SJSA1 (cell line): ENCODE data around the gene LCN2. TPM values are rescaled to one million over a fixed set of nuclear protein-coding genes. Genes with fewer than 3 reads are reported as not detected.
"Not testable (repeated sequence)": the region's sequence is repeated elsewhere in the genome, so short reads cannot be mapped to it uniquely, and the experiment has no call there.

ENCODE experiments used
- DNase-seq, 2 experiments: peaks; one replicate each; pipeline ENCODE4 v3.0.0-alpha.2; 2015 to 2020; ENCODE audit warnings: low spot score in 2 of 2, low read depth in 1 of 2
- H3K27ac ChIP-seq: fragments of 250-450 bp; sonication (Bioruptor Pico); 2 replicates; pipeline ENCODE4 v1.5.1; 2020; ENCODE audit warnings: mild to moderate bottlenecking, moderate library complexity
- H3K27me3 ChIP-seq: fragments of 250-450 bp; sonication (Bioruptor Pico); replicated peaks from 2 replicates; pipeline ENCODE4 v1.5.1; 2020; ENCODE audit warnings: mild to moderate bottlenecking, moderate library complexity
- H3K36me3 ChIP-seq: fragments of 250-450 bp; sonication (Bioruptor Pico); 2 replicates; pipeline ENCODE4 v1.5.1; 2020; ENCODE audit warnings: mild to moderate bottlenecking
- H3K4me1 ChIP-seq: fragments of 250-450 bp; sonication (Bioruptor Pico); replicated peaks from 2 replicates; pipeline ENCODE4 v1.6.1; 2021; ENCODE audit warnings: mild to moderate bottlenecking
- H3K4me3 ChIP-seq: fragments of 250-450 bp; sonication (Bioruptor Pico); 2 replicates; pipeline ENCODE4 v1.5.1; 2020; ENCODE audit warnings: mild to moderate bottlenecking
- H3K9me3 ChIP-seq: fragments of 250-450 bp; sonication (Bioruptor Pico); replicated peaks from 2 replicates; pipeline ENCODE4 v1.5.1; 2020; ENCODE audit warnings: mild to moderate bottlenecking
- total RNA-seq: library from RNA; depleted of rRNA; stranded (reverse); fragments of >200 nt; shearing (Covaris generic); gene quantifications from 2 replicates; pipeline ENCODE4 v1.2.3, GENCODE V29; 2014

Gene LCN2
- total RNA-seq, 1 experiment from 2014 or later: not detected

DNA sequence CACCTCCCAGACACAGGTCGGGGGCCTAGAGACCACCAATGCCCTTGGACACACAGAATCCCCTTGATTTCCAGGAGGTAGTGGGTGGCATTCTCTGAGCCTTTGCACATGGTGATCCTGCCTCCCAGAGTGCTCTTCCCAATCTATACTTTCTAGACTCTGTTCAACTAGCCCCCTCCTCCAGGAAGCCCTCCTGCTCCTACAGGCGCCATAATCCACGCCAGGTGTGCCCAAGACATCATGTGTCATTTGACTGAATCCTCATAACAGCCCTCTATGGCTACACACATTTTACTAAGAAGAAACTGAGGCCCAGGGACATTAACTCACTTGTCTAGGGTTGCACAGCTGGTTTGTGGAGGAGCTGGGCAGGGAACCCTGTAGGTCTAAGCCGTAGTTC, 18.0 kb downstream of the LCN2 start:
- Histone ChIP-seq H3K36me3 (peaks cover 69% of the 10 kb centered on the region), H3K4me1 (no peaks in the 10 kb centered on the region), H3K27ac (no peak overlapping the region), H3K27me3 (no peaks in the 10 kb centered on the region), H3K9me3 (no peaks in the 10 kb centered on the region), H3K4me3 (no peak overlapping the region)
- DNase-seq: no peak

DNA sequence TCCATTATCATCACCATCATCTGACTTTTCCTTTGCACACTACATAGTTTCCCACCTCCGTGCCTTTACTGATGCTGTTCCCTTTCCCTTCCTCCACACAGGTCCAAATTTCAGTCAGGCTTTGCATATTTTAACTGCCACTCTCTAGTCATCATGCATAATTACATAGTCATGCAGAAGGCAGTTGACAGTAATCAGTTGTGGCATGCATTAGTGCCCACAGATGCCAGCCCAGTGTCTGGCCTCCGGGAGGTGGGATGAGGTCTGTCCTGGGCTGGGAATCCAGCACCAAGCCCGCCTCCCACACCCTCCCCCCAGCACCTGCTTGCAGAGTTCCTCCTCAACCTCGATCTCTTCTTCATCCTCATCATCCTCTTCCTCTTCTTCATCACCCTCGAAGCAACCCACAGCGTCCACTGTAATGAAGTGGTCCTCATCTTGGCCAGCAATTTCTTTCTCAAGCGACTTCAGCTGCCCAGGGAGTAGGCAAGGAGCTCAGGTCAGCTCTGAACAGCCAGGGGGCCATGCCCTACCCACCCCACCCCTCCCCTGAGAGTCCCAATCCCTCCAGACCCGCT, 19.6 kb downstream of the LCN2 start:
- Histone ChIP-seq H3K4me3 (no peak overlapping the region), H3K9me3 (no peaks in the 10 kb centered on the region), H3K36me3 (peaks cover 60% of the 10 kb centered on the region), H3K4me1 (no peaks in the 10 kb centered on the region), H3K27ac (no peak overlapping the region), H3K27me3 (no peaks in the 10 kb centered on the region)
- DNase-seq: no peak

DNA sequence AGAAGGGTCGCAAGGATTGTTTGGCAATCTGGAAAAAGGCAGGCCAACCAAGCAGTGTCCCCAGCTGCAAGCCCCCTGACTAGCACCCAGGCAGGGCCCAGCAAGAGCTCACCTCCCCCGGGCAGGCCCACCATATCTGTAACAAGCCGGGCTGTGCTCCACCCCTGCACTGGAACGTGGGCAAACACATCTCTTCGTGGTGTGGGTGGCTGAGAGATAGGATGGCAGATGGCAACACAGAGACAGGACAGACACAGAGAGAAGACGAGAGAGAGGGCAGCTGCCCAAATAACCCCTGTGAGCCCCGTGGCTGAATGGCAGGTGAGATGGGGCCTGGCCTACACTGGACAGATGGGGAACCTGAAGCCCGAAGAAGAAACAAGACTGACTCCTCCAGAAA, 20.2 kb downstream of the LCN2 start:
- no peak for DNase-seq
- Histone ChIP-seq H3K27me3 (no peaks in the 10 kb centered on the region), H3K36me3 (peaks cover 59% of the 10 kb centered on the region), H3K4me3 (no peak overlapping the region), H3K27ac (no peak overlapping the region), H3K4me1 (no peaks in the 10 kb centered on the region), H3K9me3 (no peaks in the 10 kb centered on the region)

DNA sequence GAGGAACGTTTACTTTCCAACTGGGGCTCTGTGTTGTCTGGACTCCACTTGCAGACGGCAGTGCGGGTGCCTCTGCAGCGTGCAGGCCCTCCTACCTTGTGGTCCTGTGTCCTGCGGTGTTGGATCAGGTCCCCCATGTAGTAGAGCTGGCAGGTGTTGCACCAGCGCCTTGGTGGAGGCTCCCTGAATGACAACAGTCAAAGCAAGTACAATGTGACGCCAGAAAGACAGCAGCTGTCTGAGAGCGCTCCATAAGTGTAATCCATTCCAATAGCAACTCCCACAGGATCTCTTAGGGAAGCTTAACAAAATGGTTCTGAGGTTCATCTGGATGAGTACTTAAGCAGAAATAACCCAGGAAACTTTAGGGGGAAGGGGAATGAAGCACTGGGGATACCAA, 20.7 kb downstream of the LCN2 start:
- Histone ChIP-seq H3K36me3 (peaks cover 59% of the 10 kb centered on the region), H3K27ac (no peak overlapping the region), H3K27me3 (no peaks in the 10 kb centered on the region), H3K4me1 (peaks cover 3% of the 10 kb centered on the region), H3K4me3 (no peak overlapping the region), H3K9me3 (no peaks in the 10 kb centered on the region)
- DNase-seq: no peak

DNA sequence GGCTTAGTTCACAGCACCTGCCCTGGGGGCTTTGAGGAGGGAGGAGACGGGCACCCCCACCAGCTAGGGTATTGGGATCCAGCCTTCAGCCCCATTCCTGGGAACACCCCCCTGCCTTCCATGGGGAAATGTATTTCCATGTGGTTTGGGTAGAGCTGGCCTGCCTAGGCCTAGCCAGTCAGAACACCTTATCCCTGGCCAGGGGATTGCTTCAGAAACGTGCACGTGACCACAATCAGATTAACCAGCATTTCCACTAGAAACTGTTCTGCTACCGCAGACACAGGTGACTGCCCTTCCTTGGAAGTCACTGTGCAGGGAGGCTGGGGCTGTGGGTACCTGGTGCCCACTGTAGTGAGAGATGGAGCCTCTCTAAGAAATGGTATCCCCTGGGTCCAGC, 24.8 kb downstream of the LCN2 start:
- DNase-seq: no peak
- H3K36me3 ChIP-seq: peaks cover 68% of the 10 kb centered on the region
- H3K27ac ChIP-seq: no peak overlapping the region
- H3K4me3 ChIP-seq: no peak overlapping the region
- peaks cover 15% of the 10 kb centered on the region for H3K4me1 ChIP-seq
- H3K9me3 ChIP-seq: no peaks in the 10 kb centered on the region
- H3K27me3 ChIP-seq: no peaks in the 10 kb centered on the region

DNA sequence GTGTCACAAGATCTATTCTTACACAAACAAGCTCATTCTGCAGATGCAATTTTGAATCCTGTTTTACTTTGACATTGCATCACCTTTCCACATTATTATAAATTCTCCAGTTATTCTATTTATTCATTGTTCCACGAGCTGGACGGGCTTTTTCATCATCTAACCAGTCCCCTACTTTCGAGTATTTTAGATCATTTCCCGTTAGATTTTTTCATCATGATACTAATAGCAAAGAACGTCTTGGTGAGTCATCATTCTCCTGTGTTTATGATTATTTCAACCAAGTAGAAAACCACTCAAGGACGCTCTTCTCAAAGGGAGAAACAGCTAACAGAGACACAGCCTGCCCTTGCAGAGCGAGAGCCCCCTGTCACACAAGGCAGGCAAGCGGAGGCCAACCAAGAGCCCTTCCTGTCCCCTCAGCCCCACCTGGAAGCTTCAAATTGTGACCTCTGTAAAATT, 25.9 kb downstream of the LCN2 start:
- Histone ChIP-seq H3K9me3 (no peaks in the 10 kb centered on the region), H3K4me1 (peaks cover 15% of the 10 kb centered on the region), H3K27ac (0 out of 2 replicates have a peak overlapping the region, but pooled peaks have one; percentile 32), H3K4me3 (no peak overlapping the region), H3K36me3 (peaks cover 68% of the 10 kb centered on the region), H3K27me3 (no peaks in the 10 kb centered on the region)
- peak in 1 of 2 experiments; percentile 30 for DNase-seq

DNA sequence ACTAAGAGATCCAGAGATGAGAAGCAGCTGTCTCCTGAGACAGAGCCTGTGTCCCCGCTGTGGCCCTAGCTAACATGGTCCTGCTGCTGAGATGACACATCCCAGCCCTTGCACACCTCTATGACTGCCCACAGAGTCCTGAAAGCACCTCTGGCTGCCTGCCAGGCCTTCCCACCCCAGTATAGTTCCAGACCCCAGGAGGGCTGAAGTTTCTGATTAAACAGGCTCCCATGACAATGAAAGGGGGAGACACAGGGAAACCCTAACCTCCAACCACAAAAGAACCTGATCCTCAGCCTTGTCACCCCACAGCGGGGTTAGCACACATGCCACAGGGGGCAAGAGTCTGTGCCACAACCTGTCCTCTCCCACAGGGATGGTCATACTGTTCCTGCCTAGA, 26.5 kb downstream of the LCN2 start:
- no peak for DNase-seq
- H3K4me1 ChIP-seq: peaks cover 15% of the 10 kb centered on the region
- no peaks in the 10 kb centered on the region for H3K27me3 ChIP-seq
- H3K4me3 ChIP-seq: no peak overlapping the region
- H3K36me3 ChIP-seq: peaks cover 72% of the 10 kb centered on the region
- 0 out of 2 replicates have a peak overlapping the region, but pooled peaks have one; percentile 32 for H3K27ac ChIP-seq
- H3K9me3 ChIP-seq: no peaks in the 10 kb centered on the region

DNA sequence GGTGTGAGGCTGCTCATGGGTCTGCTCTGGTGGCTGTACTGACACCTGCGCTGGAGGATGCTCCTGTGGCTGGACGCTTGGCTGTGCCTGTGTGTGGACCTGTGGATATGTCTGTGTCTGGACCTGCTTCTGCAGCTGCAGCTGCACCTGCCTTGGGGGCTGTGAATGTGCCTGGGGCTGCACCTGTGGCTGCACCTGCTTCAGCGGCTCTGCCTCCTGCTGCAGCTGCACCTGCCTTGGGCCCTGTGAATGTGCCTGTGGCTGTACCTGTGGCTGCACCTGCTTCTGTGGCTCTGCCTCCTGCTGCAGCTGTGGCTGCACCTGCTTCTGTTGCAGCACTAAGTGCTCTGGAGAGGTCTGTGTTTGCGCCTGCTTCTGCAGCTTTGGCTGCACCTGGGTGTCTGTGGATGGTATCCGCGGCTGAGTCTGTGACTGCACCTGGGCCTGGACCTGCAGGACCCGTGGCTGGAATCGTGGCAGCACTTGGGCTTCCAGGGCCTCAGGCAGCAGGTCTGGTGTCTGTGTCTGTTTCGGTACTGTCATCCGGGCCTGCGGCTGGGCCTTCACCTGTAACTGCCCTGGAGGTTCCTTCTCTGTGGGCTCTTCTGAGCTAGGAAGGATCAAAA, 29.7 kb downstream of the LCN2 start:
- no peak for DNase-seq

DNA sequence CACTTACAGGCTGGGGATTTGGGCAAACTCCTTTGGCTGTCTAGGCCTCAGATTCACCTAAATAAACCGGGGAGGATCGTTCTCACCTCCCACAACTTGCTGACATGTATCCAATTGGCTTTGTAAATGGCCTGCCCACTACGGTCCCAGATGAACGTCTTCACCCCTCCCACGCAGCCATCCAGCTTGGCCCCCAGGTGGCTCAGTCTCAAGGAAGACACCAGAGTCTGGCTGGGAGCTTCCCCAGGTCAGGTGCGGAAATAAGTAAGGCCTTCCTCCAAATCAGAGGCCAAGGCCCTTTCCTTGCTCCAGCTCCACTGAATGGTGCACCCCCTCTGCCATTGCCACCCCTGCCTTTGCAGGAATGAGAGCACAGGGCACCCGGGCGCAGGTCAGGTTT, 30.7 kb downstream of the LCN2 start:
- no peak for DNase-seq
- no peak overlapping the region for H3K4me3 ChIP-seq
- no peaks in the 10 kb centered on the region for H3K9me3 ChIP-seq
- no peaks in the 10 kb centered on the region for H3K27me3 ChIP-seq
- no peak overlapping the region for H3K27ac ChIP-seq
- peaks cover 12% of the 10 kb centered on the region for H3K4me1 ChIP-seq
- peaks cover 79% of the 10 kb centered on the region for H3K36me3 ChIP-seq

More for the DNA sequence above, 29.7 kb downstream of the LCN2 start:
- Histone ChIP-seq H3K27ac (no peak overlapping the region), H3K27me3 (no peaks in the 10 kb centered on the region), H3K4me1 (peaks cover 15% of the 10 kb centered on the region), H3K9me3 (no peaks in the 10 kb centered on the region), H3K36me3 (peaks cover 82% of the 10 kb centered on the region), H3K4me3 (no peak overlapping the region)

DNA sequence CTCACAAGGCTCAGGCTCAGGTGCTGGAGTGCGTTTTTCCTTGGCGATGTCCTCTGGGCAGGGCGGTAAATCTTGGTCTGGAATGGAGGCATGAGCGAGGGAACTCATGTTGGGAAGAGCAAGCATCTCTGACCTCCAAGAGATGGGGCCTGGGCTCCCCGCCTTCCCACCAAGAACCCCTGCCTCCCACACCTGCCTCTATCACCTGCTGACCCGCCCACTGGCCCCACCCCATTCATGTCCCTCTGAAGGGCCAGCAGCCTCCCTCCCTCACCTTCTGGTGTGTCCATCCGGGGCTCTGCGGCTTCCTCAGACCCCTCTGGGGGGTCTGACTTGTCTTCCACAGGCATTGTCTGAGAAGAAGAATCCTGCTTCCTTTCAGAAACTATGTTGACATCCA, 31.2 kb downstream of the LCN2 start:
- peaks cover 80% of the 10 kb centered on the region for H3K36me3 ChIP-seq
- no peak for DNase-seq

DNA sequence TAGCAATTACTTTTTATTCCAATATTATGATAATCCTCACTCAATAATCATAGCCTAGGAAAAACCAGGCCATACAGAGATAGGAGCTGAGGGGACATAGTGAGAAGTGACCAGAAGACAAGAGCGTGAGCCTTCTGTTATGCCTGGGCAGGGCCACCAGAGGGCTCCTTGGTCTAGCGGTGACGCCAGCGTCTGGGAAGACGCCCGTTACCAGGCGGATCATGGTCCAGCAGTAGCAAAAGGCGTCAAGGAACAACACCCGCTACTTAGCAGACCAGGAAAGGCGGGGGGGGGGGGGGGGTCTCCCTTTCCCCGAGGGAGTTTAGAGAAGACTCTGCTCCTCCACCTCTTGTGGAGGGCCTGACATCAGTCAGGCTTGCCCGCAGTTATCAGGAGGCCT, 32.2 kb downstream of the LCN2 start:
- H3K4me1 ChIP-seq, DNase-seq, H3K27ac ChIP-seq, H3K9me3 ChIP-seq, H3K27me3 ChIP-seq, H3K4me3 ChIP-seq: not testable (repeated sequence)
- peaks cover 72% of the 10 kb centered on the region for H3K36me3 ChIP-seq

More for the DNA sequence above, 31.2 kb downstream of the LCN2 start:
- peaks cover 7% of the 10 kb centered on the region for H3K4me1 ChIP-seq
- H3K4me3 ChIP-seq: no peak overlapping the region
- no peak overlapping the region for H3K27ac ChIP-seq
- no peaks in the 10 kb centered on the region for H3K27me3 ChIP-seq
- H3K9me3 ChIP-seq: no peaks in the 10 kb centered on the region

DNA sequence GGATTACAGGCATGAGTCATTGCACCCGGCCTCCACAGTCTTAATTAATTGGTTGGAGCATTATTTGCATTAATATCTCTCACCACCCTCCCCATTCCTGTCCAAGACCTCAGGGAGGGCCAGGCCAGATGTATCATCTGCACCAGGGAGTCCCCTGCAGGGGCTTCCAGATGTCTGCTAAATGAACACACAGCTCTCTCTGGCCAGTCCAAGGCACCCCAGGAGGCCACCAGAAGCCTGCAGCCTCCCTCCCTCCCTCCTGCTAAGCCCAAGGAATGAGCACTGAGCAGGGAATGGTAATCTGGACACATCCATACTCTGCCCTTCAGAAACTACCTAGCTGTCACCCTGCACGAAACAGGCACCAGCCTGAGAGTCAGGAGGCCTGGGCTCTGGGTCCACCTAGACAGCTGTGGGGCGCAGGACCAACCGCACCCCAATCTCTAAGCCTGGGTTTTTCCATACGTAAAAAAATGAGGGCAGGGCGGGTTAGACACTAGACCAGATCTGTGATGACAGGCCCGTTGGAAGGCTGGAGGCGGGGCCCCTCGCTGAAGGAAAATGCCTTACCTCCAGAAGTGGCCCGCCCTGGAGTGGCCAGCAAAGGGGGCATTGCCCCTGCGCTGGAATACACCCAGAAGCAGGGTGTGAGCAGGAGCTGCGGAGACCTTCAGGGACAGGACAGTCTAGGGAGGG, 33.8 kb downstream of the LCN2 start:
- Histone ChIP-seq H3K36me3 (peaks cover 63% of the 10 kb centered on the region), H3K4me1 (no peaks in the 10 kb centered on the region), H3K4me3 (no peak overlapping the region), H3K9me3 (no peaks in the 10 kb centered on the region), H3K27me3 (no peaks in the 10 kb centered on the region), H3K27ac (no peak overlapping the region)
- DNase-seq: no peak

DNA sequence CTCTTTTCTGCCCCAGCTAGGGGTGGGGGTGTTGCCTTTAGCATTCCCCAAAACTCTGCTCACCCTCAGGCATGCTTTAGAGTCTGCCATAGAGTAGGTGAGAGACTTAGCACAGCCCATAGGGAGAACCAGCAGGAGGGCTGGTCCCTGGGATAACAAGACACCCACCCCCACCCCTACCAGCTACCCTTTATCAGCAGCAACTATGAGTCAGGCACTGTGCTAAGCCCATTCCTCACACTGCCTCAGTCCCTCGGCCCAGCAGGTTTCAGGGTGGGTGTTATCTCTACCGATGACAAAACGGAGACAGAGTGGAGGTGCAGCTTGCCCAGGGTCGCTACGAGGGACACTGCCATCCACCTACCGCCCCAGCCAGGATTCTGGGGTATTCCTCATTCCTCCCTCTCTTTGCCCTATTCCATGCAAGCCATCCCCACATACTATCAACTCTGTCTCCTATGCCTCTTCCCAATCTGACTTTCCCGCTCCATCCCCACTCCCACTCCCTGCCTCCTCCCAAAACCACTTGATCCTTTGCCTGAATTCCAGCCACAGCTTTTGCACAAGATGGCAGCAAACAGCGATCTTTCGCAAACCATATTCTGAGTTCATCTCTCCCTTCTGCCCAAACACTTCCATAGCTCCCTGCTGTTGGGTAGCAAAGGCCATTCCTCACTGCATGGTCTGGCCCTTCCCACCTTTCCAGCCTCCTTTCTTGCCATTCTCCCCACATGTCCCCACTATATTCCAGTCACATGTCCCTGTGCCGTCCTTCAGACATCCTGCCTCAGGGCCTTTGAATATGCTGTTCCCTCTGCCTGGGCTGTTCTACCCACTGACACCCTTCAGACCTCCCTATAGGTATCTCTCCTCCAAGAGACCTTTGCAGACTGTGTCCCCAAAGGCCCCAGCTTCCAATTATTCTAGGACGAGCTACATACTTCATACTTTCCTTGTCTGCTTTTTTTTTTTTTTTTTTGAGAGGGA, 37.0 kb downstream of the LCN2 start:
- H3K4me3 ChIP-seq: no peak overlapping the region
- no peaks in the 10 kb centered on the region for H3K9me3 ChIP-seq

More for the DNA sequence above, 37.0 kb downstream of the LCN2 start:
- peaks cover 7% of the 10 kb centered on the region for H3K4me1 ChIP-seq
- no peak overlapping the region for H3K27ac ChIP-seq
- DNase-seq: no peak
- H3K27me3 ChIP-seq: no peaks in the 10 kb centered on the region
- peaks cover 60% of the 10 kb centered on the region for H3K36me3 ChIP-seq
